ENCODE data around the gene SMIM26.

- TF ChIP-seq CTCF (IDR thresholded peaks at IDR 0.05; ENCODE audit: borderline replicate concordance, extremely low read depth, low read length, poor library complexity, severe bottlenecking), result no peak
- no peak for TF ChIP-seq EZH2 (IDR thresholded peaks at IDR 0.05; ENCODE audit: borderline replicate concordance, low read depth, low read length, severe bottlenecking)
These were observed 21.7 kb upstream of the SMIM26 start for GRCh38 chr20:18545566-18545965.

All from DND-41 (cell line).